Measurements from ENCODE around the gene CCDC61.
A peak's percentile ranks its signal among the peaks of the same experiment; 100 is the strongest.

The CCDC61 gene, protein sequence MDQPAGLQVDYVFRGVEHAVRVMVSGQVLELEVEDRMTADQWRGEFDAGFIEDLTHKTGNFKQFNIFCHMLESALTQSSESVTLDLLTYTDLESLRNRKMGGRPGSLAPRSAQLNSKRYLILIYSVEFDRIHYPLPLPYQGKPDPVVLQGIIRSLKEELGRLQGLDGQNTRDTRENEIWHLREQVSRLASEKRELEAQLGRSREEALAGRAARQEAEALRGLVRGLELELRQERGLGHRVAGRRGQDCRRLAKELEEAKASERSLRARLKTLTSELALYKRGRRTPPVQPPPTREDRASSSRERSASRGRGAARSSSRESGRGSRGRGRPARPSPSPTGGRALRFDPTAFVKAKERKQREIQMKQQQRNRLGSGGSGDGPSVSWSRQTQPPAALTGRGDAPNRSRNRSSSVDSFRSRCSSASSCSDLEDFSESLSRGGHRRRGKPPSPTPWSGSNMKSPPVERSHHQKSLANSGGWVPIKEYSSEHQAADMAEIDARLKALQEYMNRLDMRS

DNA sequence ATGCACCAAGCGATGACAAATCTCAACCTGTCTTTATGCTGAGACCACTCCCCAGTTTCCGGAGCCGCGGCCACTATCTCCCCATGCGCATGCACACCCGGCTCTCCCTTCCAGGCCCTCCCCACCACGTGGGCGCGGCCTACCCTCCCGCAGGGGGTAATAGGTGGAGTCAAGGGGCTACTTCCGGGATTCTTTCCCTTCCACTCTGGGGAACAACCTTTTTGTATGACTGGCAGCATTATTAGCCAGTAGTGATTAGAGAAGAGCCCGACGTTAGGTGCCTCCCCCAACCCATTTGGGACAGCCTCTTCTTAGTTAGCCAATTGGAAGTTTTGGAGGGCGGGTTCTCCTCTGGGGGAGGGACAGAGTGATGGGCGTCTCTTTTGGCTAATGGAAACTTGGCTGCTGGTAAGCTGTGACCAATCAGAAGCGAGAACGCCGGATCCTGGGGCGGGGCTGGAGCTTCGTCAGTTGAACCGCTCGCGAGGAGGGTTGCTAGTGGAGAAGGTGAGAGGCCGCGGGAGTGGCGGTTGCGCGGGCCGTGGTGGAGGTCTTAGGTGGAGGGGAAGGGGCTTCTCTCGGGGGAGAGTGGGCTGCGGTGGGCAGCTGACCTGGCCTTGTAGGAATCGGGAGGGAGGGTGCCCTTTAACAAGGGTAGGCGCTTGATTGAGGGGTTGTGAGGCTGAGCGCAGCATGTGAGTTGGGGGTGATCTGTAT lies at the start of gene CCDC61:
Gene CCDC61, plus strand, starts transcription at position 470 of the 717 bp plus-strand sequence. CDS start 7,552 bp downstream, outside the sequence.
- H3K27ac ChIP-seq: peak within 1 kb of the TSS; percentile 53
- TF ChIP-seq ZFX (IDR thresholded peaks at IDR 0.05; ENCODE audit: borderline replicate concordance): no peak

DNA sequence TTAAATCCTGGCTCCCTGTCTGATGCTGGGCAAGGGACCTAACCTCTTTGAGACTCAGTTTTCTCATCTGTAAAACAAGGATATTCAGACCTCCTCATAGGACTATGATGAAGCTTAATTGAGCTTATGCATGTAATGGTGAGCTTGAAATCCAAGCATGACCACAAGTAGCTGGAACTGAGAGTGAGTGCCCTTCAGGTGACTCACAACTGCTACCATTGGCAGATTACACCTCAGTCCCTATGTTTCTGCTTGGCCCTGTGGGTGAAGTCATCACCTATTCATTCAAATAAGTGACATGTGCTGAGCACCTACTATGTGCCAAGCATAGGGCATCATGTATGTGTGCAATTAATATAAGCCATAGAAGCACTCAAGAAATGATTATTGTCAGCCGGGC lies 47.3 kb upstream of the CCDC61 start:
- TF ChIP-seq, protein P1, sequence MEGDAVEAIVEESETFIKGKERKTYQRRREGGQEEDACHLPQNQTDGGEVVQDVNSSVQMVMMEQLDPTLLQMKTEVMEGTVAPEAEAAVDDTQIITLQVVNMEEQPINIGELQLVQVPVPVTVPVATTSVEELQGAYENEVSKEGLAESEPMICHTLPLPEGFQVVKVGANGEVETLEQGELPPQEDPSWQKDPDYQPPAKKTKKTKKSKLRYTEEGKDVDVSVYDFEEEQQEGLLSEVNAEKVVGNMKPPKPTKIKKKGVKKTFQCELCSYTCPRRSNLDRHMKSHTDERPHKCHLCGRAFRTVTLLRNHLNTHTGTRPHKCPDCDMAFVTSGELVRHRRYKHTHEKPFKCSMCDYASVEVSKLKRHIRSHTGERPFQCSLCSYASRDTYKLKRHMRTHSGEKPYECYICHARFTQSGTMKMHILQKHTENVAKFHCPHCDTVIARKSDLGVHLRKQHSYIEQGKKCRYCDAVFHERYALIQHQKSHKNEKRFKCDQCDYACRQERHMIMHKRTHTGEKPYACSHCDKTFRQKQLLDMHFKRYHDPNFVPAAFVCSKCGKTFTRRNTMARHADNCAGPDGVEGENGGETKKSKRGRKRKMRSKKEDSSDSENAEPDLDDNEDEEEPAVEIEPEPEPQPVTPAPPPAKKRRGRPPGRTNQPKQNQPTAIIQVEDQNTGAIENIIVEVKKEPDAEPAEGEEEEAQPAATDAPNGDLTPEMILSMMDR (IDR thresholded peaks at IDR 0.05): no peak
- no peak for TF ChIP-seq ZFX (IDR thresholded peaks at IDR 0.05; ENCODE audit: borderline replicate concordance)
- H3K27ac ChIP-seq: no peak overlapping the region

DNA sequence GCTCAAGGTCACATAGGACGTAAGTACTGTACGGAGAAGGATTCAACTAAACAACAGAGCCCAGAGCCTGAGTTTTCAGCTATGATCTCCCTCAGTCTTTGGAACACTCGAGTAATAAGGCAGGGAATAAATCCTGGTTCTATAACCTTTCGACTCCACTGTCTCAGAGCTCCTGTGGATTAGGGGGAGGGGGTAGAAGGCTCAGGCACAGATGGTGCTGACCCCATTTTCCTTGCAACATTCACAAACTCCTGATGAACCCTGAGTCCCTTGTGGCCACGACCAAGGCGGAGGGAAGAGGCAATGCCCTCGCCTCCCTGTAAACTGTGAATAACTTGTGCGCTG lies 43.0 kb upstream of the CCDC61 start:
- no peak for TF ChIP-seq ZFX (IDR thresholded peaks at IDR 0.05; ENCODE audit: borderline replicate concordance)
- TF ChIP-seq, protein P1 (IDR thresholded peaks at IDR 0.05): no peak
- no peak overlapping the region for H3K27ac ChIP-seq

DNA sequence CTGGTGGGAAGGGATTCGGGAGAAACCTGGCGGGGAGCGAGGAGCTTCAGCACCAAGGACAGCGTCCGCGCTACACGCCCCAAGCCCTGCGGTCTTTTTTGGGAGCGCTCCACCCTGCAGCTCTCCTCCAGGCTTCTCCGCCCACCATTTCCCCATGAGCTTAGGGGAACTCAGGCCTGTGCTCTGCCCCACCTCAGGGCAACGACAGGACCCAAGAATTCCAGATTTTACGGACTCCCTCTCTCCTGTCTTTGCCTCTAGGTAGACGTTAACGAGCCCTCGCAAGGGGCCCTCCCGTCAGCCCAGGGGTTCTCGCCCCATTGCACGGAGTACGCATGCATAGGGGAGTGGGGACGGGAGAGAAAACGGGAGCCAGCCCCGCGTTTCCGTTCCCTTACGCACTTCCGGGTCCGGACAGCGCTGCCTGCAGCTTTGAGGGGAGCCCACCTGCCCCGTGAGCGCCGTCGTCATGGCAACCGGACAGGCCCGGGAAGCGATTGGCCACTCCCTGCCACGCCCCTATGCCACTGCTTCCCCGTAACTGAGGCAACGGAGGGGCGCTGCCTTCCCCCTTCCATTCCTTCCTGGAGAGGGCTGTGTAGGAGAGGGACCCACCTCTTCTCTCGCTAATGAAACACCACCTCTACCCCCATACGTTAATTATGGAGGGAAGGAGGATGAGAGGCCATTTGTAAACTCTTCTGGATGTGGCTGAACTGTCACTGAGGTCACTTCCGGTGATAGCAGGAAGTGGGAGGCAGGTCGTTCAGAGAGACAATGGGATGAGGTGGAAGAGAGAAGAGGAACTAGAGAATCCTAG lies 42.4 kb upstream of the CCDC61 start:
- TF ChIP-seq, protein P1 (IDR thresholded peaks at IDR 0.05): no peak
- no peak for TF ChIP-seq ZFX (IDR thresholded peaks at IDR 0.05; ENCODE audit: borderline replicate concordance)
- no peak overlapping the region for H3K27ac ChIP-seq

DNA sequence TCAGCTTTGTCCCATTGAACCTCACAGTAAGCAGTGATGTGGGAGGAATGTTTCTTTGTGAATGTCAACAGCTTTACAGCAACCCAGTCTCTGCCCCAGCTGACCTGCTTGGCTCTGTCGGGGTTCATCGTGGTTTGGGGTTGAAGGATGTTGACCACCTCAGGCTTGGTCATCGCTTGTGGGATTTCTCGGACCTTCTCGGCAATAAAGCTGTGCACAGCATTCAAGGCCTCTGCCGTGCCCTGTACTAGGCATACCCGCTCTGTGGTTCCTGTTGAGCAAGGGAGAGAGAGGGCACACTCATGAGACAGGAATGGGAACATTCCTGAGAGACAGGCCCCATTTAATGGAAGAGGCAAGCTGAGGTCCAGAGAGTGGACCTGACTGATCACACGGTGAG lies 41.6 kb upstream of the CCDC61 start:
- TF ChIP-seq, protein P1 (IDR thresholded peaks at IDR 0.05): no peak
- no peak for TF ChIP-seq ZFX (IDR thresholded peaks at IDR 0.05; ENCODE audit: borderline replicate concordance)
- H3K27ac ChIP-seq: no peak overlapping the region

DNA sequence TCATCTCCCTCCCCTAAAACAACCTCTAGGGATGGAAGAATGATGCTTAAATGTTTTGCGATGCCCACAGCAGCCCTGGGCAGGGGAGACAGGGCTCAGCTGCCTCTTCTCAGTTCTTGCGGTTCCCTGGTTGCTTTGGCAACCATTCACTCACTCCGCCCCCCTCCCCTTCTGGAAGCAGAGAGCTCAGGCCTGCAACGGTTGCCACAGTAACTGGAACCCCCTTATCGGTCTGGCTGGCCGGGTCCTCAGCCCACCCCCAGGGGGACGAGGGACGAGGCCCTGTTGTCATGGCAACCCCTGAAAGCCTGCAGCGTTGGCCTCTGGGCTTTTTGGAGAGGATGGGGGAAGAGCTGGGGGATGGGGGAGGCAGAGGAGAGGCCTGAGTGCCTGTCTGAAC lies 41.1 kb upstream of the CCDC61 start:
- no peak overlapping the region for H3K27ac ChIP-seq
- TF ChIP-seq ZFX (IDR thresholded peaks at IDR 0.05; ENCODE audit: borderline replicate concordance): no peak
- TF ChIP-seq, protein P1 (IDR thresholded peaks at IDR 0.05): no peak

DNA sequence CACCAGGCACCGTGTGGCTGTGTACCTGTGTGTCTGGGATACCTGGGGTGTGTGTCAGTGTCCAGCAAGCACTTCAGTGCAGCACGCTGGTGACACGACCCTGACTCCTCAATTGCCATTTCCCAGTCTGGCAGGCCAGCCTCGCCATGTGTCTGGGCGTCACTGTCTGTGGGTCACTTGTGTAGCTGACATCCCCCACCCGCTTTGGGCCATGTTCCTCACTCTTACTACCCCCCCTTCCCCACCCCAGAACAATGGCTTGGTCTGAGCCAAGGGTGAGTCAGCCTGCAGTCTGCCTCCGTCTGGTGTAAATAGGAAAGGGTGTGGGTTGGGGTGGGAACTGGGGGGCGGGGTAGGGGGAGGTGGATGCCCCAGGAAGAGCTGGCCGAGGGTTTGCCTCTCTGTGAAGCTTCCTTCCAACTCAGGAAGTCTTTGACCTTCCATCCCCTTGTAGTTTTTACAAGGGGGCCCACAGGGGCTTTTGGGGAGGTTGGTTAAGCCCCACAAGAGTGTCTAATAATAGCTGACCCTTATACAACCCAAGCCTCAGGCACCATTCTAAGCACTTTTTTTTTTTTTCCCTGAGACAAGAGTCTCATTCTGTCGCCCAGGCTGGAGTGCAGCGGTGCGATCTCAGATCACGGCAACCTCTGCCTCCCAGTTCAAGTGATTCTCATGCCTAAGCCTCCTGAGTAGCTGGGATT lies 39.2 kb upstream of the CCDC61 start:
- no peak for TF ChIP-seq ZFX (IDR thresholded peaks at IDR 0.05; ENCODE audit: borderline replicate concordance)
- TF ChIP-seq, protein P1 (IDR thresholded peaks at IDR 0.05): no peak
- H3K27ac ChIP-seq: no peak overlapping the region
